ENCODE measurements around the gene CALM1.

CALM1 gene

GRCh38 chr14:90409209-90409730, 12.4 kb downstream of the CALM1 start:
- Histone ChIP-seq H3K79me2 (ENCODE audit: control insufficient read depth, insufficient read depth, low read length, unreplicated experiment) (peaks cover 3% of the 10 kb centered on the region), H3K4me1 (ENCODE audit: control insufficient read depth, insufficient read depth, low read length, unreplicated experiment) (peaks cover 23% of the 10 kb centered on the region), H3K4me3 (ENCODE audit: low read depth, low read length) (peak overlapping the region; percentile 39; the same call in 1 of the 2 replicates), H2AFZ (ENCODE audit: low read length, unreplicated experiment) (peak overlapping the region; percentile 6), H3K36me3 (ENCODE audit: insufficient read depth, low read length) (peaks cover 16% of the 10 kb centered on the region), H3K27me3 (ENCODE audit: insufficient read depth, low read length) (no peaks in the 10 kb centered on the region), H3K27ac (ENCODE audit: low read depth, low read length) (peak overlapping the region; percentile 84)

- H3K27me3 ChIP-seq (ENCODE audit: insufficient read depth, low read length): no peaks in the 10 kb centered on the region
Measured at GRCh38 chr14:90412058-90412457, 15.2 kb downstream of the CALM1 start.

GRCh38 chr14:90416720-90417119, 19.9 kb downstream of the CALM1 start:
- Histone ChIP-seq H2AFZ (ENCODE audit: low read length, unreplicated experiment) (peak overlapping the region; percentile 40), H3K4me3 (ENCODE audit: low read depth, low read length) (peak overlapping the region; percentile 12), H3K79me2 (ENCODE audit: control insufficient read depth, insufficient read depth, low read length, unreplicated experiment) (no peaks in the 10 kb centered on the region), H3K27me3 (ENCODE audit: insufficient read depth, low read length) (no peaks in the 10 kb centered on the region), H3K27ac (ENCODE audit: low read depth, low read length) (no peak overlapping the region), H3K4me1 (ENCODE audit: control insufficient read depth, insufficient read depth, low read length, unreplicated experiment) (peaks cover 7% of the 10 kb centered on the region), H3K36me3 (ENCODE audit: insufficient read depth, low read length) (no peaks in the 10 kb centered on the region)

More at GRCh38 chr14:90412058-90412457, 15.2 kb downstream of the CALM1 start:
- Histone ChIP-seq H3K79me2 (ENCODE audit: control insufficient read depth, insufficient read depth, low read length, unreplicated experiment) (no peaks in the 10 kb centered on the region), H3K36me3 (ENCODE audit: insufficient read depth, low read length) (no peaks in the 10 kb centered on the region), H3K4me1 (ENCODE audit: control insufficient read depth, insufficient read depth, low read length, unreplicated experiment) (peaks cover 26% of the 10 kb centered on the region), H2AFZ (ENCODE audit: low read length, unreplicated experiment) (no peak overlapping the region), H3K27ac (ENCODE audit: low read depth, low read length) (no peak overlapping the region), H3K4me3 (ENCODE audit: low read depth, low read length) (no peak overlapping the region)

- H3K27ac ChIP-seq (ENCODE audit: low read depth, low read length): no peak overlapping the region
- H3K36me3 ChIP-seq (ENCODE audit: insufficient read depth, low read length): no peaks in the 10 kb centered on the region
- H3K27me3 ChIP-seq (ENCODE audit: insufficient read depth, low read length): no peaks in the 10 kb centered on the region
- H2AFZ ChIP-seq (ENCODE audit: low read length, unreplicated experiment): no peak overlapping the region
- H3K79me2 ChIP-seq (ENCODE audit: control insufficient read depth, insufficient read depth, low read length, unreplicated experiment): no peaks in the 10 kb centered on the region
- no peak overlapping the region for H3K4me3 ChIP-seq (ENCODE audit: low read depth, low read length)
- peaks cover 7% of the 10 kb centered on the region for H3K4me1 ChIP-seq (ENCODE audit: control insufficient read depth, insufficient read depth, low read length, unreplicated experiment)
Measured at GRCh38 chr14:90418053-90418452, 21.2 kb downstream of the CALM1 start.

GRCh38 chr14:90419200-90419599, 22.4 kb downstream of the CALM1 start:
- Histone ChIP-seq H3K4me1 (ENCODE audit: control insufficient read depth, insufficient read depth, low read length, unreplicated experiment) (peaks cover 7% of the 10 kb centered on the region), H3K4me3 (ENCODE audit: low read depth, low read length) (no peak overlapping the region), H3K36me3 (ENCODE audit: insufficient read depth, low read length) (no peaks in the 10 kb centered on the region), H3K27me3 (ENCODE audit: insufficient read depth, low read length) (no peaks in the 10 kb centered on the region), H3K27ac (ENCODE audit: low read depth, low read length) (peak overlapping the region; percentile 8; the same call in 1 of the 2 replicates), H2AFZ (ENCODE audit: low read length, unreplicated experiment) (no peak overlapping the region), H3K79me2 (ENCODE audit: control insufficient read depth, insufficient read depth, low read length, unreplicated experiment) (no peaks in the 10 kb centered on the region)

GRCh38 chr14:90421001-90421631, 24.3 kb downstream of the CALM1 start:
- H3K36me3 ChIP-seq (ENCODE audit: insufficient read depth, low read length): no peaks in the 10 kb centered on the region
- no peaks in the 10 kb centered on the region for H3K79me2 ChIP-seq (ENCODE audit: control insufficient read depth, insufficient read depth, low read length, unreplicated experiment)
- H3K27me3 ChIP-seq (ENCODE audit: insufficient read depth, low read length): no peaks in the 10 kb centered on the region
- H3K4me3 ChIP-seq (ENCODE audit: low read depth, low read length): no peak overlapping the region
- H3K27ac ChIP-seq (ENCODE audit: low read depth, low read length): no peak overlapping the region
- peaks cover 7% of the 10 kb centered on the region for H3K4me1 ChIP-seq (ENCODE audit: control insufficient read depth, insufficient read depth, low read length, unreplicated experiment)
- no peak overlapping the region for H2AFZ ChIP-seq (ENCODE audit: low read length, unreplicated experiment)

GRCh38 chr14:90421632-90422020, 24.8 kb downstream of the CALM1 start:
- Histone ChIP-seq H3K36me3 (ENCODE audit: insufficient read depth, low read length) (no peaks in the 10 kb centered on the region), H3K4me1 (ENCODE audit: control insufficient read depth, insufficient read depth, low read length, unreplicated experiment) (peaks cover 7% of the 10 kb centered on the region), H3K79me2 (ENCODE audit: control insufficient read depth, insufficient read depth, low read length, unreplicated experiment) (no peaks in the 10 kb centered on the region), H3K27ac (ENCODE audit: low read depth, low read length) (no peak overlapping the region), H3K4me3 (ENCODE audit: low read depth, low read length) (no peak overlapping the region), H2AFZ (ENCODE audit: low read length, unreplicated experiment) (no peak overlapping the region), H3K27me3 (ENCODE audit: insufficient read depth, low read length) (no peaks in the 10 kb centered on the region)

GRCh38 chr14:90423166-90423565, 26.3 kb downstream of the CALM1 start:
- no peaks in the 10 kb centered on the region for H3K79me2 ChIP-seq (ENCODE audit: control insufficient read depth, insufficient read depth, low read length, unreplicated experiment)
- H3K27ac ChIP-seq (ENCODE audit: low read depth, low read length): no peak overlapping the region
- H3K27me3 ChIP-seq (ENCODE audit: insufficient read depth, low read length): no peaks in the 10 kb centered on the region
- no peak overlapping the region for H3K4me3 ChIP-seq (ENCODE audit: low read depth, low read length)
- no peak overlapping the region for H2AFZ ChIP-seq (ENCODE audit: low read length, unreplicated experiment)
- no peaks in the 10 kb centered on the region for H3K36me3 ChIP-seq (ENCODE audit: insufficient read depth, low read length)
- peaks cover 3% of the 10 kb centered on the region for H3K4me1 ChIP-seq (ENCODE audit: control insufficient read depth, insufficient read depth, low read length, unreplicated experiment)

GRCh38 chr14:90424075-90424474, 27.2 kb downstream of the CALM1 start:
- Histone ChIP-seq H3K27ac (ENCODE audit: low read depth, low read length) (no peak overlapping the region), H3K36me3 (ENCODE audit: insufficient read depth, low read length) (no peaks in the 10 kb centered on the region), H3K27me3 (ENCODE audit: insufficient read depth, low read length) (no peaks in the 10 kb centered on the region), H3K4me3 (ENCODE audit: low read depth, low read length) (no peak overlapping the region), H3K4me1 (ENCODE audit: control insufficient read depth, insufficient read depth, low read length, unreplicated experiment) (no peaks in the 10 kb centered on the region), H3K79me2 (ENCODE audit: control insufficient read depth, insufficient read depth, low read length, unreplicated experiment) (no peaks in the 10 kb centered on the region), H2AFZ (ENCODE audit: low read length, unreplicated experiment) (no peak overlapping the region)

GRCh38 chr14:90424686-90425372, 28.0 kb downstream of the CALM1 start:
- Histone ChIP-seq H3K4me1 (ENCODE audit: control insufficient read depth, insufficient read depth, low read length, unreplicated experiment) (no peaks in the 10 kb centered on the region), H3K36me3 (ENCODE audit: insufficient read depth, low read length) (no peaks in the 10 kb centered on the region), H3K27me3 (ENCODE audit: insufficient read depth, low read length) (peaks cover 4% of the 10 kb centered on the region; the same call in 1 of the 2 replicates), H2AFZ (ENCODE audit: low read length, unreplicated experiment) (no peak overlapping the region), H3K4me3 (ENCODE audit: low read depth, low read length) (no peak overlapping the region), H3K27ac (ENCODE audit: low read depth, low read length) (no peak overlapping the region), H3K79me2 (ENCODE audit: control insufficient read depth, insufficient read depth, low read length, unreplicated experiment) (no peaks in the 10 kb centered on the region)

Measured in ACC112 (cell line).